ENCODE measurements around the gene TIMP2. TPM values are rescaled to one million over a fixed set of nuclear protein-coding genes. Genes with fewer than 3 reads are reported as not detected.
"Not testable (repeated sequence)": the region's sequence is repeated elsewhere in the genome, so short reads cannot be mapped to it uniquely, and the experiment has no call there.

Gene TIMP2
- total RNA-seq, 1 experiment from 2014 or later: 398 TPM

DNA sequence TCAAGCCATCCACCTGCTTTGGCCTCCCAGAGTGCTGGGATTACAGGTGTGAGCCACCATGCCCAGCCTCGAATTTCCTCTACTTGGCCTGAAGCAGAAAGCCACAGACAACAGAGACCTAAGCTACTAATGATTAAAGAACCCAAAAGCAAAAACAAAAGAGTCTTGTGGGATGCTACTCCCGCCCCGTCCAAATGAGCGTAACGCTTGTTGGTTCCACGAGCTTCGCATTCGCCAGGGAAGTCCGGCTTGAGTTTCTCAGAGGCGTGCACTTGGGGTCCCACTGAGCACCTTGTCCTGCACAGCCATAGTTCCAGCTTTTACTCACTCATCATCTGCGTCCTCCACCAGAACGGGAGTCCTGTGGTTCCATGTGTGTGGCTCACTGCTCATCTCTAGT lies 38.2 kb downstream of the TIMP2 start:
- DNase-seq (ENCODE audit: low read depth, low spot score): no peak
- in situ Hi-C loops (cut with HindIII; ENCODE audit: low pct_unique_long_range_greater_than_20kb, low sequenced_read_pairs): no loop called here

DNA sequence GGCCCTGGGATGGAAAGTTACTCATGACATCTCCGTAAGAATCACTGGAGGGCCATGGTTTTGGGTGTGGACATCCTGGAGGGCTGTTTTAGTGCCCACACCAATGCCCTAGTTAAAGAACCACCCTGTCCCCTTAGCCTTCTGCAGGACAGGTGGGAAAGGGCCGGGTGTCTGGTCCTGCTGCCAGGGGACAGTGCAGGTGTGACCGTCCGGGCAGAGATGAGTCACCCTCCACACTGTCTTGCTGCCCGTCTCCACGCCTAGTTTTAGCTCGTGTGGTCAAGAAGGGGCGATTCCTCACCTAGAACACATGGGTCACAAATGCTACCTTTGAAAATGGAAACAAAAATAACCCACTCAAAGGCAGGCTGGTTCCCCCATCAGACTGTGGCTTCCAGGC lies 39.2 kb downstream of the TIMP2 start:
- in situ Hi-C loops (cut with HindIII; ENCODE audit: low pct_unique_long_range_greater_than_20kb, low sequenced_read_pairs): no loop called here
- DNase-seq (ENCODE audit: low read depth, low spot score): no peak

DNA sequence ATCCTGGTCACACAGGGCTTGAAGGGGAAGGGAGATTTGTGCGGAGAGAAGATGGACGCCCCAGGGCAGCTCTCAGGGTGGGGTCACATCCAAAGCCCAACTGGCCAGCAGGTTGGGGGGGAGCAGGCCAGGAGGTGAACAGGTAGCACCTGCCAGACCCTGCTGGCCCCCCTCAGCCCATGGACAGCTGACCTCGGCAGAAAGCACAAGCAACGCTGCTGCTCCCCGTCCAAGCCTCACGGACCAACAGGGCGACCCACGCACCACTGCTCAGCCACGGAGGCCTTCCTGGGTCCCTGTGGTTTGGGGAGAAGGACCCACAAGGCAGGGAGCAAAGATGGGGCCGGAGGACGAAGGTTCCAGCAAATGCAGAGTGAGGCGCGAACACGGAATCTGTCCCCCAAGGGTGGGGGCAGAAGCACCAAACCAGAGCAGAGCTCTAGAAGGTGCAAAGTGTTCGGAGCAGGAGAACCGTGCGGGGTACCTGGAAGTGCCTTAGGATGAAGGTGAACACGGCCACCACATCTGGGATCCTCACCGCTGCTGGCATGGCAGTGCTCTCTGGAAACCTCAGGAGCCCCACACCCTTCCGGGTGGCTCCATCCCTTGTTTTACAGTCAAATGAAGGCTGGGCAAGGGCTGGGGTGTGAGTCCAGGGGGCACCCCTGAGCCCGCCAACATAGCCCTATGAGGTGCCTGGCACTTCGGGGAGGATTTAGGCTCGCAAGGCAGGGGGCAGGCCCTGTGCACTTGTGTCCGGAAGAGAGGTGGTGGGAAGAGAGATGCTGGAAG lies 40.1 kb downstream of the TIMP2 start:
- in situ Hi-C loops (cut with HindIII; ENCODE audit: low pct_unique_long_range_greater_than_20kb, low sequenced_read_pairs): no loop called here
- no peak for DNase-seq (ENCODE audit: low read depth, low spot score)

DNA sequence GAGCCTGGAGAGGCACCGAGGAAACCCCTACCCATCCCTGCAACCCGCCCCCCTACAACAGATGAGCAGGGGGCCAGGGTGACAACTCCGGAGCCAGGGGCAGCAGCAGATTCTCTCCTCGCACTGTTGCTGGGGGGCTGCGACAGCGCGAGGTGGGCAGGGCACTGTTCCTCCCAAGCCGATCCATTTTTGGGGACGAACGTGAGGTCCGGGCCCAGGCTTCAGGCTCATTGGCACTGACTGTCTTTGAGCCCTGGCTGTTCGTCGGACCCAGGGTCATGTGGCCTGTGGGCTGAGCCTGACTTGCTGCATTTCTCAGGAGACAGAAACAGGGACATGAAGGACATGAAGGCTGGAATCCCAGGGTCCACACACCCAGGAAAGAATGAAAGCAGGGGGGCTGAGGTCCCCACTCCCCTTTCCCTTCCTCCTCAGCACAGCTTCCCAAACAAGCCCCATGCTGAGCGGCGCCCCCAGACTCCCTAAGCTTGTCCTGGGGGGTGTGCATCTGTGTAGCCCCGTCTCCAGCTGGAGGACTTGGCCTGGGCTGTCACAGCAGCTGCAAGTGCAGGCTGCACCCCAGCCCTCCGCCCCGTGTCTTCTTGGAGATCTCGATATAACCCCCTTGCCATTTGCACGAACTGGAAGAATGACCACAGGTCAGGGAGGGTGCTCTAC lies 40.9 kb downstream of the TIMP2 start:
- in situ Hi-C loops (cut with HindIII; ENCODE audit: low pct_unique_long_range_greater_than_20kb, low sequenced_read_pairs): no loop called here
- DNase-seq (ENCODE audit: low read depth, low spot score): peak; percentile 72

DNA sequence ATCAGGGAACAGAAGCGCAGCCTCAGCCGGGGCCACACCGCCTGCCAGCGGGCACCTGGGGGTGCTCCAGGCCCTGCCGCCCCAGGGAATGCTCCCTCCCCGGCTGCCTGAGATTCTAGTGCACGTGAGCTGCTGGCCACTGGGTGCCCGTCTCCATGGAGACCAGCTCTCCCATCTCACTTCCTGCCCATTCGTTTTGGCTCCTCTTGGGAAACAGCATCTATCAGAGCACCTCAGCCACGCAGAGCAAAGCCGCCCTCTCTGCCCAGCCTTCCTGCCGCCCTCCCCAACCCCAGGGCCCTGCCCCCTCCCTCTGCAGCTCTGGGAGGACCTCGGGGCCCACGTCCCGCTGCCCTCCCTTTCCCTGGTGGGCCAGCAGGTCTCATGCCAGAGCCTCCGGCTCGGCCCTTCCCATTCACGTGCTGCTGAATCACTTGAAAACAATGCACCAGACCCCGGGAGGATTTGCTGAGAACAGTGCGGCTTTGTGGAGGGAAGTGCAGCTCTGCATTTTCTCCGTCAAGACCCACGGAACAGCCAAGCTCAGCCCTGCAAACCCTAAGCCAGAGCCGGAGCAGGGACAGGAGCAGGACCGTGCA lies 41.6 kb downstream of the TIMP2 start:
- in situ Hi-C loops (cut with HindIII; ENCODE audit: low pct_unique_long_range_greater_than_20kb, low sequenced_read_pairs): no loop called here
- DNase-seq (ENCODE audit: low read depth, low spot score): peak; percentile 100

DNA sequence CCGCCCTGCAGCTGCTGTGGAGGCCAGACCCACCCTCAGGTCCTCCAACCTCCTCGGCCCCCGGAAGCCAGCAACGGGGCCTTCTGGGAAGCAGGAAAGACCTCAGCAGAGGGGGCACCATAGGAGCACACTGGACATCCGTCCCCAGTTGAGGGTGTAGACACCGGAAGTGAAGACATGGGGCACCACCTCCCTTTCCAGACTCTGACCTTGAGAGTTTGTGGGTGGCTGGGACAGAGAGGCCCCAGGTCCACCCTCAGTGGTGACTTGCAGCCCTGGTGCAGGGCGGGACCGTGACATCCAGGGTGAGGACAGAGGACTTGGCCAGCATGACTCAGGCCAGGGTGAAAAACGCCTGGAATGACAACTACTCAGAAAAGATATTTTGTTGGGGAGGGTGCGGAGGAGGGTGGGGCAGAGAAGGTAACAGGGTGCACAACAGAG lies 42.1 kb downstream of the TIMP2 start:
- DNase-seq (ENCODE audit: low read depth, low spot score): no peak
- in situ Hi-C loops (cut with HindIII; ENCODE audit: low pct_unique_long_range_greater_than_20kb, low sequenced_read_pairs): no loop called here

DNA sequence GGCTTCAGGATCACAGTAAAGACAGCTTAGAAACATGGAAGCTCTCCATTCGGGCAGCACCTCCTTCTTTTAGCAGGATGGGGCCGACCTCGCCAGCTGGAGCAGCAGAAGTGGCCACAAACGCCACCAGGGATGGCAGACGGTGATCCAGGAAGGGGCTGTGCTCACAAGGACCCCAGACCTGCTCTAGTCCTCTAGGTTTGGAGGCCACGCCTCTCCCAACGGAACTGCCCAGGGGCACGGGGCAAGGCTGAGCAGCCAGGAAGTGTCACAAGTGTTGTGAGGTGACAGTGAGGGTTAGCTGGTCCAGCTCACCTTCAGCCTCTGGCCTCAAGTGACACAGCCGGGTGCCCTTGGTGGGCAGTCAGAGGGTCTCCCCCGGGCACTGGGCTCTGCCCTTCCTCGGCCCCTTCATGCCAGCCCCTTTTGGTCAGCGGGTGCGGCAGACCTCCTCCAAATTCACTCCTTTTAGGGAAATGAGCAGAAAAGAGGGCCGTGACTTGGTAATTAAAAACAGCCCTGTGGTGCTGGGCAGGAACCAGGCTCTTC lies 42.6 kb downstream of the TIMP2 start:
- DNase-seq (ENCODE audit: low read depth, low spot score): peak; percentile 55
- in situ Hi-C loops (cut with HindIII; ENCODE audit: low pct_unique_long_range_greater_than_20kb, low sequenced_read_pairs): no loop called here

DNA sequence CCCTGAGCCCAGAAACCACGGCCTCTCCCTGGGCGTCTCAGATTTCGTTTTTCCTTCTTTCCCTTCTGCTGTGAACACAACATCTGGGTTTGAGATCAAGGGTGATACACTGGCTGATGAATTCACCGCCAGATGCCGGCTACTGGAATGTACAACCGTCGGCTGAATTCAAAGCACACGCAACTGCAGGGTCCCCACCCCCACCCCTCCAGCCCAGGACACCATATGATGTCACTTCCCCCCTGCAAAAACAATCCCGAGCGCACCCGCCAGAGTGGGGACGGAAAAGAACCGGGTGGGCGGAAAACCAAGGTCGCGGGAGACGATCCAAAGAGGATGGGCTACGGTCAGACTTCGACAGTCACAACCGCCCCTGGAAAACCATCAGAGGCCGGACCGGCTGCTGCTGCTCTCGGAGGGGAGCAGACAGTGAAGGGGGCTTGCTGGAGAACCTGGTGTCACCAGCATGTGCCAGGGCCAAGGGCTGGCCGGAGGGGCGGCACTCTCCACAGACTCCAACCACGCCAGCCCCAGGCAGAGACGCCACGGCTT lies 45.5 kb downstream of the TIMP2 start:
- in situ Hi-C loops (cut with HindIII; ENCODE audit: low pct_unique_long_range_greater_than_20kb, low sequenced_read_pairs): no loop called here

DNA sequence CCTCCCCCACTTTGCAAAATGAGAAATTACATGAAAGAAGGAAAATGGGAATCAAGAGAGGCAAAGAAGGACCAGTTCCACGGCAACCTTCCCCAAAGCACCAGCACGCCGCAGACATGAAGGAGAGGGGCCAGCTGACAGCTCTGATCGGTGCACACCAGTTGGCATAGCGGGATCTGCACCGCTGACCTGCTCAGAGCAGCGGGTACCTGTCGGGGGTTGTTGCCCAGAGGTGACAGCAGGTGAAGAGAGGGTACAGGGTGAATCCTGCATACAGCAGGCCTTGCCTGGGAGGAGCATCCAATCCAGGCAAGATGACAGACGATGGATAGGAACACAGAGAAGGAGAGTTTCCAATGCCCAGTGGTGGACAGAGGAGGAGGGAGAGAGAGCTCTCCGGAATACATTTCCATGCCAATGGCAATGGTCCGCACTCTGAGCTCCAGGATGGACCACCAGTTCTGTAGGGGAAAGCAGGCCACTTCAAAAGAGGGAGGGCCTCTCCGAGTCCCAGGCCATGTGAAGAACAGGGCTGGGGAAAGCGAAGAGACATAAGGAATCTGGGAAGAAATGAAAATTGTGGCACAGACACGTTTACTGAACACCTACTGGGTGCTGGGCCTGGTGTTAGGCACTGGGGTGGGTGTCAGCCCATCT lies 46.2 kb downstream of the TIMP2 start:
- in situ Hi-C loops (cut with HindIII; ENCODE audit: low pct_unique_long_range_greater_than_20kb, low sequenced_read_pairs): no loop called here

More for the DNA sequence above, 45.5 kb downstream of the TIMP2 start:
- DNase-seq (ENCODE audit: low read depth, low spot score): no peak

DNA sequence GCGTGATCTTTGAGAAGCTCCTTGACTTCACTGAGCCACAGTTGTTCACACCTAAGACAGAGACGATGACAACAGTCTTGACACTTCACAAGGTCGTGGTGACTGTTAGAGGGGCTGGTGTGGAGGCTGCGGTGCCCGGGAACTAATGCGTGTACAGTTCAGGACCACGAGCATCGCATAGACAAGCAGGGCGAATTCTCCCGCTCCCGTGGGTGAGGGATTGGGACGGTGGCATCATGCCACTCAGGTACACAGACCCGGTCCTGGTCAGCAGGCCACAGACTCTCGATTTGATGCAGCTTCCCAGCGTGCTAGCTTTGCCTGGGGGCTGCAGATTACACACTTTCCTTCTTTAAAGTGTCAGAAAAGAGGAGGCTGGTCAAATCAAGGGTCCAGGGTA lies 46.9 kb downstream of the TIMP2 start:
- DNase-seq (ENCODE audit: low read depth, low spot score): no peak
- in situ Hi-C loops (cut with HindIII; ENCODE audit: low pct_unique_long_range_greater_than_20kb, low sequenced_read_pairs): no loop called here

More for the DNA sequence above, 46.2 kb downstream of the TIMP2 start:
- DNase-seq (ENCODE audit: low read depth, low spot score): no peak

DNA sequence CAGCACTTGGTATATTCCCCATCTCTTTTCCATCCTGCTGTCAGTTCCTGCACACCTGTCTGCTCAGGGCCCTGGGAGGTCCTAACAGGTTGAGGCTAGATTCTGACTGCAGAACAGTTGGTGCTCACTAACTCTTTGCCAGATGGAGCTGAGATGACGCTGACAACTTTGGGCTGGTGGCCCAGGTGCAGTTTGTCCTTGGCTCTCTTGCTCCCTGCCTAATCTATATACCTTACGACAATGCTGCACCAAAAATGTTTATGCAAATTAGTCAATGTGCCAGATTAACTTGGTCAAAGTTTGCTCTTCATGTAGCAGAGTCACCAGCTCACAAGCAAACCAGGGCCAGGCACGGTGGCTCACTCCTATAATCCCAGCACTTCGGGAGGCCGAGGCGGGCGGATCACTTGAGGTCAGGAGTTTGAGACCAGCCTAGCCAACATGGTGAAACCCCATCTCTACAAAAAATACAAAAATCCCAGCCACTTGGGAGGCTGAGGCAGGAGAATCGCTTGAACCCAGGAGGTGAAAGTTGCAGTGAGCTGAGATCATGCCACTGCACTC lies 48.2 kb downstream of the TIMP2 start:
- in situ Hi-C loops (cut with HindIII; ENCODE audit: low pct_unique_long_range_greater_than_20kb, low sequenced_read_pairs); DNase-seq (ENCODE audit: low read depth, low spot score): not testable (repeated sequence)

DNA sequence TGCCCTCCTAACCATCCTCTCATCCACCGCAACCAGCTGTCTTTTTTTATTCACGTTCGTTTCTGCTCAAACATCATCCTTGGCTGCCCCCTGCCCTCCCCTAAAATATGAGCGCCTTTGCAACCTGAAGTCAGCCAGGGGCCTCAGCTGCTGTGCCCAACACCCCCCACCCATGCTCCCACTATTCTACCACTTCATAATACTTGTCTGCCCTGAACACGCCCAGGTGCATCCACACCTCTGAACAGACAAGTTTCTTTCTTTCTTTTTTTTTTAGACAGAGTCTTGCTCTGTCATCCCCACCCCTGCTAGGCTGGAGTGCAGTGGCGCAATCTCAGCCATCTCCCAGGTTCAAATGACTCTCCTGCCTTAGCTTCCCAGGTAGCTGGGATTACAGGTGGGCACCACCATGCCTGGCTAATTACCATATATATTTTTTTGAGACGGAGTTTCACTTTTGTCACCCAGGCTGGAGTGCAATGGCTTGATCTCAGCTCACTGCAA lies 49.0 kb downstream of the TIMP2 start:
- DNase-seq (ENCODE audit: low read depth, low spot score): no peak
- in situ Hi-C loops (cut with HindIII; ENCODE audit: low pct_unique_long_range_greater_than_20kb, low sequenced_read_pairs): no loop called here

DNA sequence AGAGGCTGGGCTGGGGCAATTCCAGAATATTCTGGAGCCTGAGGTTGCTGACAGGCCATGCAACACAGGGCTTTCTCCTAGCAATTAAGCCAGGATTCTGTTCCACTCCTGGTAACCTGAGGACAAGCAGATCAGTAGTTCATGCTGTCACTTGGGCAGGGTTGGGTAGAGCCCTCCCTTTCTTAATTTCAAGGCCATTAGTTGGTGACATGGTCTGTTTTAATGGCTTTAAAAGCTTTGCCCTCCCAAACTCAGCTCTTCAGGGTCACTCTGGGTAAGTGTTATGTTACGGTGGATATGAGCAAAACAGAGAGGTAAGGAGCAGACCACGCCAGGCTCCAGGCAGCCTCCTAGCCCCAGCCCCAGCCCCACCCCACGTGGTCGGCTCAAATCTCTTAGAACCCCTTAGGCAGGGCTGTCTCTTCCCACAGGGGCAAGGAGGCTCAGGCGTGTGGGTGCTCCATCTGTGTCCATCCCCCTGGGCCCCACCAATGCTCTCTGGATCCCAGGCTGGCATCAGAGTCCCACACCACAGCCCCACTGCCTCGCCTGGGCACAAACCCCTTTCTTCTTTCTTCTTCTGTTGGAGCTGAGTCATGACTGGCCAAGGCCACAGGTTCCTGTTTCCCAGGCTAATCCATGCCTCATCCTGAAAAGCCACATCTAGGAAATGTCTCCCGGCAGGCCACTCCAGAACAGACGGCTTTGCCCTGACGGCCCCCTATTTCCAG lies 49.7 kb downstream of the TIMP2 start:
- in situ Hi-C loops (cut with HindIII; ENCODE audit: low pct_unique_long_range_greater_than_20kb, low sequenced_read_pairs): no loop called here
- DNase-seq (ENCODE audit: low read depth, low spot score): peak; percentile 79

DNA sequence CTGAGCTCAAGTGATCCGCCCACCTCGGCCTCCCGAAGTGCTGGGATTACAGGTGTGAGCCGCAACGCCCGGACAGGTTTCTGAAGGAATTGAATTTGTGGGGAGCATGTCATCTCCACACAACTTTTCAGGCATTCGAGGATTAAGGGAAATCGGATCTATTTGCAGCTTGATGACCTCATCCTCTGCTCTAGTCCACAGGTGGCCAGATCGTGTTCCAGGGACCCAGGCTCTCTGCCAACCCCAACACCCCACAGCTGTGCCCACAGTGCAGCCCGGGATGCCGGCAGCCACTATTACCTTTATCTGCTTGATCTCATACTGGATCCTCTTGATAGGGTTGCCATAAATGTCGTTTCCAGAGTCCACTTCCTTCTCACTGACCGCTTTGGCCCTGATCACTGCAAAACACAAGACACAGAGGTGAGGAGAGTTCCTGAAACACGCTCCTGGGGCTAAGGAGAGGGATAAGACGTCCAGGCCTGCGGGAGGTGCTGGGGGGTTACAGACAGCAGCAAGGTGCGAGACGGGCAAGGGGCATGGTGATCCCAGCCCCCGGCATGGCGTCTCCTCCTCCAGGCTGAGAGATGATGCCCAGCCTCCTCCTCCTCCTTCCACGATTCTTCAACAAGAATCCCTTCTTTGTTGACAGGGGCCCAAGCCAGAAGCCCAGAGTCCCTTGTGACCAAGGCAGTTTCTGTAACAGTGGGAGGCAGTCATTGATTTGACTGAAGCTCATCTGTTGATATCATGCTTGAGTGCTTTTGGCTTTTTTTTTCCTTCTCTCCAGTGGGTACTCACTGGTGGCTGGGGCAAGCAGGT lies 51.5 kb downstream of the TIMP2 start:
- in situ Hi-C loops (cut with HindIII; ENCODE audit: low pct_unique_long_range_greater_than_20kb, low sequenced_read_pairs): no loop called here
- peak; percentile 100 for DNase-seq (ENCODE audit: low read depth, low spot score)

DNA sequence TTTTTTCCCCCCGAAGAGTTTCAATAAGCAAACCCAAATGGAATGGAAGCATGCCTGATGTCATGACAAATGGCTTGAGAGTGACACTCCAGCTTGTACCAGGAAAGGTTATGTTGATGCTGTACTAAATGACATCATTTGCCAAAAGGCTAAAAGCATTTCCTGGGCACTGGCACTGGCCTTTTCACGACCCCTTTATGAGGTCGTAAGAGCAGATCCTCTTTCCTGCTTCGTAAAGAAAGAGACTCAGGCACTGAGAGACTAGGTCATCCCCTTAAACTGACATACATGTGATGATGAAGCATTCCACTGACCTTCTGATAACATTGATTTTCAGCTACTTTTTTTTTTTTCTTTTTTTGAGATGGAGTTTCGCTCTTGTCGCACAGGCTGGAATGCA lies 52.7 kb downstream of the TIMP2 start:
- peak; percentile 83 for DNase-seq (ENCODE audit: low read depth, low spot score)
- in situ Hi-C loops (cut with HindIII; ENCODE audit: low pct_unique_long_range_greater_than_20kb, low sequenced_read_pairs): no loop called here

DNA sequence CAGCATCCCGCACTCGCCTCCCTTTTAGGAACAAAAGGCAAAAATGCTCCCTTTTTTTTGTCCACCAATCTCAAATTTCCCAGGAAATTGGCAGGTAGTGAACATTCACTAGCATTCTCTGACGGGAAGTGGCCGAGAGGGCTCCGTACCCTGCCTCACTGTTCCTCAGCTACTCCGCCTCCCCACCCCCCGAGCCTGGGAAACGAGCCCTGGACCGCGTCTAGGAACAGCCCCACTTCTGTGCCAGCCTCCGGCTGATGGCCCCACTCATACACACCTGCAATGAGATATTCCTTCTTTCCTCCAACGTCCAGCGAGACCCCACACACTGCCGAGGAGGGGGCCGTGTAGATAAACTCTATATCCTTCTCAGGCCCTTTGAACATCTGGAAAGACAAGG lies 54.6 kb downstream of the TIMP2 start:
- in situ Hi-C loops (cut with HindIII; ENCODE audit: low pct_unique_long_range_greater_than_20kb, low sequenced_read_pairs): no loop called here
- no peak for DNase-seq (ENCODE audit: low read depth, low spot score)
